GM10248 (cell line): ENCODE measurements around the gene HS3ST2.

Source experiments
- CTCF ChIA-PET: fragments of 300-600 bp; sonication (Branson Sonifier 250); formaldehyde crosslinking; extraction: SDS; loops from one replicate; lab custom pipeline; 2021; ENCODE audit warnings: antibody characterized with exemption; lab: Yijun Ruan, JAX
- POLR2A ChIA-PET: fragments of 350-650 bp; sonication (Branson Sonifier 250); formaldehyde crosslinking; extraction: SDS; loops from one replicate; lab custom pipeline; 2020; ENCODE audit warnings: antibody characterized with exemption; lab: Yijun Ruan, JAX
- DNase-seq: peaks from one replicate; pipeline ENCODE4 v3.0.0; 2012; ENCODE audit errors: extremely low spot score
- TF ChIP-seq, protein P1 (sequence below): IDR thresholded peaks from 2 replicates; pipeline ENCODE4 v1.5.1; 2012; ENCODE audit warnings: mild to moderate bottlenecking, low read depth; ENCODE audit errors: extremely low read depth, missing control alignments, control extremely low read depth

The HS3ST2 gene

DNA sequence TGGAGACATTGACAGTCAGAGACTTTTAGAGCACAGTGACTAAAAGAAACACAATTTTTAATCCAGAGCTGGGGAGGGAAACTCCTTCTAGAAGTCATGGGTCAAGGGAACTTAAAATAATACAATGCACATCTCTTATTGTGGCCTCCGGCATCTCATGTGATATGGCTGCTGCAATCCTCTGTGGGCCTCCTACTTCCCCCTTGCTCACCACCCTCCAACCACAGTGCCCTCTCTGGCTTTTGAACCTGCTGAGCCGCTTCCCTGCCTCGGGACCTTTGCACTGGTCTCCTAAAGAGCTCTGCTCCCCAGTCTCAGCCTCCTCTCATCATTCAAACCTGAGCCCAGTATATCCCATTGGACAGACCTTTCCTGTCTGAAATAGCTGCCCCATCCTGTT is 47.6 kb downstream of the HS3ST2 start:
- POLR2A ChIA-PET = no interaction called here
- CTCF ChIA-PET = interaction anchor here (0.9 kb wide), 1 partner anchor 9 kb away, joined by 3 read pairs; no protein-coding TSS in a partner anchor
- TF ChIP-seq, protein P1, sequence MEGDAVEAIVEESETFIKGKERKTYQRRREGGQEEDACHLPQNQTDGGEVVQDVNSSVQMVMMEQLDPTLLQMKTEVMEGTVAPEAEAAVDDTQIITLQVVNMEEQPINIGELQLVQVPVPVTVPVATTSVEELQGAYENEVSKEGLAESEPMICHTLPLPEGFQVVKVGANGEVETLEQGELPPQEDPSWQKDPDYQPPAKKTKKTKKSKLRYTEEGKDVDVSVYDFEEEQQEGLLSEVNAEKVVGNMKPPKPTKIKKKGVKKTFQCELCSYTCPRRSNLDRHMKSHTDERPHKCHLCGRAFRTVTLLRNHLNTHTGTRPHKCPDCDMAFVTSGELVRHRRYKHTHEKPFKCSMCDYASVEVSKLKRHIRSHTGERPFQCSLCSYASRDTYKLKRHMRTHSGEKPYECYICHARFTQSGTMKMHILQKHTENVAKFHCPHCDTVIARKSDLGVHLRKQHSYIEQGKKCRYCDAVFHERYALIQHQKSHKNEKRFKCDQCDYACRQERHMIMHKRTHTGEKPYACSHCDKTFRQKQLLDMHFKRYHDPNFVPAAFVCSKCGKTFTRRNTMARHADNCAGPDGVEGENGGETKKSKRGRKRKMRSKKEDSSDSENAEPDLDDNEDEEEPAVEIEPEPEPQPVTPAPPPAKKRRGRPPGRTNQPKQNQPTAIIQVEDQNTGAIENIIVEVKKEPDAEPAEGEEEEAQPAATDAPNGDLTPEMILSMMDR = no peak
- DNase-seq = no peak

DNA sequence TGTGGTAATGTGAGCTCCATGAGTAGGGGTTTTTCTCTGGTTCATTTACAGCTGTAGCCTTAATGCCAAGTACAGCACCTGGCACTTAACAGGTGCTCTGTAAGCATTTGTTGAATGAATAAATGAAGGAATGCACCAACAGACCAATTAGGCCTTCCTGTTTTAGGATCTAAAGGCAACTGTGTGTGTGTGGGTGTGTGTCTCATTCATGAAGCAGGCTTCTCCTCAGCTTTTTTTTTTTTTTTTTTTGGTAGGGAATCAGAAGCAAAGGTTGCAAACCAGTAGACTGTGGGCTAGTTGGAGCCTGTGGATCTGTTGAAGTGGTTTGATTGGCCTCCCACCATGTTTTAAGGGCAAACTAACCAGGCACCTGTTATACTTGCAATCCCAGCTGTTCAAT is 48.1 kb downstream of the HS3ST2 start:
- DNase-seq = no peak
- ChIA-PET POLR2A (no interaction called here), CTCF (interaction anchor here (0.9 kb wide), 1 partner anchor 10 kb away, joined by 3 read pairs; no protein-coding TSS in a partner anchor)
- TF ChIP-seq, protein P1 = no peak

DNA sequence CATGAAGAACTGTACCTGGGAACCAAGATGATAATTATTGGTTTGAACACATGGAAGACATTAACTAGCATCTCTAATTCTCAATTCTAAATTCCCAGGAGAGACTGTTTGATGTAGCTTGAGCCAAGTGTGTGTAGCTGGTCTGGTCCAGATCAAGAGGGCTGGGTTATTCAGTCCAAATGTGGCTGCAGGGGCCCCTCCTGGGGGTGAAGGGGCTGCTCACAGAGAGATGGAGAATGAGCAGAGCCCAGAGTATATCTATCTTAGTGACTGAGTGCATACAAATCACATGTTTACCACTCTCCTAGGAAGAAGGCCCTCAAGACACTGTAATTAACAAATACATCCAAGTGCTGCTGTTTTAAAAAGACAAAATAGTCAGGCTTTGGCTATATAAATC is 50.4 kb downstream of the HS3ST2 start:
- TF ChIP-seq, protein P1 = no peak
- ChIA-PET CTCF (no interaction called here), POLR2A (interaction anchor here (0.7 kb wide), 1 partner anchor 90 kb away, joined by 3 read pairs; no protein-coding TSS in a partner anchor)
- DNase-seq = no peak

DNA sequence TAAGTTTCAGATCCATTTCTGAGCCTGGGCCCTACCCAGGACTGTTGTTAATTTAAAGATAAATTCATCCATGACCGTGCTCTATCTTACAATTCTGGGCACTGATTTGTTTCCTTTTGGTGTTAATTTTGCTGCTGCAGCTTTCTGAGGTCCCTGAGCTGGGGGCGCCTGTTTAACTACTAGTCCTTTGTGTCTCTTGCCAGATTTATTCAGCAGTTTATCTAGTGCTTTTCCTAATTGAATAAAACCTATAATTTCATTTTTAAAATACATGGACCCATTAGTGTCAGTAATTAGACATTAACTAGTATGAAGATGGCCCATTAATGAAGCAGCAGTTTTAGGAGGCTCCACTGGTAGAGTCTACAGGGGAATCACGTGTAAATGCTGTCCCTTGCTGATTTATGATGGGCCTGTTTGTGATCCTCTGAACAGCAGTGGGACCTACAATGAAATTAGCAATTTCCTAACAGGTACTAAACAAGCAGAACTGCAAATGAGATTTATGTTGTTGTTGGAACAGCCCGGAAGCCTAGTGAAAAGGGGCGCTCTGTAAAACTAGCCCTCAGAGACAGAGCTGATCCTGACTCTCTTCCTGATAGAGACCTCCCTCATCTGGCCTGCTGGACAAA is 54.7 kb downstream of the HS3ST2 start:
- no peak for DNase-seq
- ChIA-PET POLR2A (no interaction called here), CTCF (no interaction called here)
- TF ChIP-seq, protein P1 = no peak

DNA sequence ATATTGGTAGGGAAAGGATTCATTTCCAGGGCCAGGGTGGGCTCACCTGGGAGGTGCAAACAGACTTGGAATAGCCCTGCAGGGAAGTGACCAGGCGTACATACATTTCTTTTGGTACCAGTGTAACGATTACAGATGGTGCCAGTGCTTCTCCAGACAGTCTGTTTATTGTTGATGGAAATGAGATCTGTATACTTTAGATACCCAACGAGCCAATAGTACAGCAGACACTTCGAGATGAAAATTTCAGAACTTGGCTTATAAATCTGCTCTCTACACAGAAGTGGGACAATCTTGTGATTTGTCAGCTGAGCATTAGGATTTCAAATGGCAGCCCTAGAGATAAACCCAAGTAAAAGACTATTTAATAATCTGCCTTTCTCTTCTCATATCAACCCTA is 57.9 kb downstream of the HS3ST2 start:
- POLR2A ChIA-PET = no interaction called here
- TF ChIP-seq, protein P1 = no peak
- DNase-seq = no peak
- CTCF ChIA-PET = no interaction called here

DNA sequence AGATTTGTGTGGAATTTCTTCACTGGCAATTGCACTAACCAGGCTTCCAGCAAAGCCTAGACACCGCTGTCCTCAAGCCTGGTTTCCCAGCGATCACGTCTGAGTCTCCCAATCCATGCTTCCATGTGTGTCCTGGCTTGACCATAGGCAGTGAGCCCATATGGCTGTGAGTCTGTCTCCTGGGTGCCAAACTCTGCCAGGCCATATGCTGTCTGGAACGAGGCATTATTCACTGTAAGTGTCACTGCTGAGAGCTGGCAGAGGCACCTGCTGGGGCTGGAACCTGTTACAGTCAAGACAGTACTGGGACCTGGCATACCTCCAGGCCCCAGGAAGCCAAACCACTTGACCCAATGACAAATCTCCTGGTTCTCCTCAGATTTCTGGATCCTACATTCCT is 60.4 kb downstream of the HS3ST2 start:
- CTCF ChIA-PET = no interaction called here
- DNase-seq = no peak

More for the DNA sequence above, 60.4 kb downstream of the HS3ST2 start:
- TF ChIP-seq, protein P1 = no peak
- POLR2A ChIA-PET = no interaction called here
